GM19455 (cell line): ENCODE data around the gene PCDH9.
"Not testable (repeated sequence)": the region's sequence is repeated elsewhere in the genome, so short reads cannot be mapped to it uniquely, and the experiment has no call there.

ENCODE experiments used
- ATAC-seq: cut with Tn5 transposase; IDR thresholded peaks from one replicate; pipeline ENCODE4 v1.9.1; 2021; ENCODE audit not compliant: unreplicated experiment

PCDH9 gene

GRCh38 chr13:67134417-67135129, 95.6 kb downstream of the PCDH9 start:
- no peak for ATAC-seq

GRCh38 chr13:67133476-67133875, 96.7 kb downstream of the PCDH9 start:
- no peak for ATAC-seq

GRCh38 chr13:67131393-67131792, 98.7 kb downstream of the PCDH9 start:
- no peak for ATAC-seq

GRCh38 chr13:67130444-67130843, 99.7 kb downstream of the PCDH9 start:
- ATAC-seq = no peak

- no peak for ATAC-seq
These were observed 102.0 kb downstream of the PCDH9 start for GRCh38 chr13:67128136-67128535.

- no peak for ATAC-seq
These were observed 104.5 kb downstream of the PCDH9 start for GRCh38 chr13:67125681-67126080.

- no peak for ATAC-seq
These were observed 107.0 kb downstream of the PCDH9 start for GRCh38 chr13:67123165-67123564.

- ATAC-seq = no peak
These were observed 107.9 kb downstream of the PCDH9 start for GRCh38 chr13:67122251-67122650.

- no peak for ATAC-seq
These were observed 109.1 kb downstream of the PCDH9 start for GRCh38 chr13:67120872-67121531.

GRCh38 chr13:67119481-67119894, 110.6 kb downstream of the PCDH9 start:
- no peak for ATAC-seq

GRCh38 chr13:67118277-67118676, 111.9 kb downstream of the PCDH9 start:
- ATAC-seq = no peak

- no peak for ATAC-seq
These were observed 113.1 kb downstream of the PCDH9 start for GRCh38 chr13:67117010-67117550.

GRCh38 chr13:67107979-67108378, 122.2 kb downstream of the PCDH9 start:
- no peak for ATAC-seq

GRCh38 chr13:67106502-67107057, 123.6 kb downstream of the PCDH9 start:
- no peak for ATAC-seq

GRCh38 chr13:67101730-67102467, 128.2 kb downstream of the PCDH9 start:
- ATAC-seq = no peak

- no peak for ATAC-seq
These were observed 129.4 kb downstream of the PCDH9 start for GRCh38 chr13:67100730-67101129.

- no peak for ATAC-seq
These were observed 130.6 kb downstream of the PCDH9 start for GRCh38 chr13:67099494-67099893.

GRCh38 chr13:67097892-67098452, 132.2 kb downstream of the PCDH9 start:
- ATAC-seq = no peak

- ATAC-seq = not testable (repeated sequence)
These were observed 133.2 kb downstream of the PCDH9 start for GRCh38 chr13:67096893-67097292.

- no peak for ATAC-seq
These were observed 133.7 kb downstream of the PCDH9 start for GRCh38 chr13:67096418-67096817.

GRCh38 chr13:67095621-67096020, 134.5 kb downstream of the PCDH9 start:
- no peak for ATAC-seq
